WTC11 (cell line): ENCODE measurements around the gene GRIP2. TPM values are rescaled to one million over a fixed set of nuclear protein-coding genes. Genes with fewer than 3 reads are reported as not detected.

Experiments
- ATAC-seq: fragments of 200-7000 bp; cut with Tn5 transposase; 2 replicates; pipeline ENCODE4 v1.10.0; 2021; ENCODE audit warnings: mild to moderate bottlenecking, moderate library complexity
- CTCF ChIA-PET: fragments of 300-600 bp; sonication (Branson Sonifier 250); formaldehyde crosslinking; loops from one replicate; lab custom pipeline; 2021; ENCODE audit warnings: antibody characterized with exemption; lab: Charles Lee
- POLR2A ChIA-PET: fragments of 350-600 bp; sonication (Branson Sonifier 250); formaldehyde crosslinking; loops from one replicate; lab custom pipeline; 2021; ENCODE audit warnings: antibody characterized with exemption; lab: Charles Lee
- DNase-seq: peaks from one replicate; pipeline ENCODE4 v3.0.0; 2021; ENCODE audit warnings: low spot score
- H3K27ac Mint-ChIP-seq: 2 replicates; pipeline ENCODE4 v1.8.0; 2021; ENCODE audit warnings: mixed read lengths
- H3K27me3 Mint-ChIP-seq: 2 replicates; pipeline ENCODE4 v1.8.0; 2021; ENCODE audit warnings: low read depth, mild to moderate bottlenecking, moderate library complexity, mixed read lengths
- H3K36me3 Mint-ChIP-seq: 2 replicates; pipeline ENCODE4 v1.8.0; 2021; ENCODE audit warnings: mixed read lengths
- H3K4me1 Mint-ChIP-seq: 2 replicates; pipeline ENCODE4 v1.8.0; 2022; ENCODE audit warnings: mixed read lengths
- H3K4me3 Mint-ChIP-seq: 2 replicates; pipeline ENCODE4 v1.8.0; 2021; ENCODE audit warnings: mild to moderate bottlenecking, moderate library complexity, mixed read lengths
- H3K9me3 Mint-ChIP-seq: 2 replicates; pipeline ENCODE4 v1.8.0; 2021; ENCODE audit warnings: mixed read lengths
- NFYB ChIP-seq: sonication (generic); formaldehyde crosslinking; conservative IDR thresholded peaks from 2 replicates; pipeline ENCODE4 v1.8.0; 2022; ENCODE audit warnings: low read depth, missing genetic modification reagents
- RORB ChIP-seq: fragments of 250-450 bp; sonication (Bioruptor Pico); IDR thresholded peaks from 2 replicates; pipeline ENCODE4 v1.9.0; 2021; ENCODE audit warnings: mild to moderate bottlenecking
- ZBTB21 ChIP-seq: sonication (generic); formaldehyde crosslinking; IDR thresholded peaks from 2 replicates; pipeline ENCODE4 v1.8.1; 2023; ENCODE audit warnings: mild to moderate bottlenecking, missing genetic modification reagents, borderline replicate concordance
- ZNF121 ChIP-seq: sonication (generic); formaldehyde crosslinking; IDR thresholded peaks from 2 replicates; pipeline ENCODE4 v1.8.0; 2023; ENCODE audit warnings: missing genetic modification reagents
- ZNF219 ChIP-seq: sonication (generic); formaldehyde crosslinking; IDR thresholded peaks from 2 replicates; pipeline ENCODE4 v1.8.0; 2023; ENCODE audit warnings: missing genetic modification reagents, mild to moderate bottlenecking, borderline replicate concordance
- ZNF396 ChIP-seq: fragments of 250-450 bp; sonication (Bioruptor Pico); IDR thresholded peaks from 2 replicates; pipeline ENCODE4 v1.8.0; 2021; ENCODE audit warnings: mild to moderate bottlenecking, moderate library complexity, borderline replicate concordance
- ZNF423 ChIP-seq: fragments of 250-450 bp; sonication (Bioruptor Pico); IDR thresholded peaks from 2 replicates; pipeline ENCODE4 v2.1.2; 2022; ENCODE audit warnings: mild to moderate bottlenecking, moderate library complexity
- total RNA-seq: library from RNA; stranded (reverse); gene quantifications from 3 replicates; pipeline ENCODE4 v1.2.3, GENCODE V29; 2021
- TF ChIP-seq, protein P1 (sequence below): sonication (generic); formaldehyde crosslinking; IDR thresholded peaks from 2 replicates; pipeline ENCODE4 v1.8.1; 2023; ENCODE audit warnings: mild to moderate bottlenecking, missing genetic modification reagents
- TF ChIP-seq, protein P2 (sequence below): sonication (generic); formaldehyde crosslinking; IDR thresholded peaks from 2 replicates; pipeline ENCODE4 v1.8.0; 2022; ENCODE audit warnings: missing genetic modification reagents
- TF ChIP-seq, protein P3 (sequence below): fragments of 250-450 bp; sonication (Bioruptor Pico); IDR thresholded peaks from 2 replicates; pipeline ENCODE4 v1.9.0; 2021; ENCODE audit warnings: mild to moderate bottlenecking
- TF ChIP-seq, protein P4 (sequence below): sonication (generic); formaldehyde crosslinking; IDR thresholded peaks from 2 replicates; pipeline ENCODE4 v1.8.0; 2022; ENCODE audit warnings: mild to moderate bottlenecking, missing genetic modification reagents

The GRIP2 gene
- total RNA-seq, 1 experiment from 2014 or later: 12.0 TPM

DNA sequence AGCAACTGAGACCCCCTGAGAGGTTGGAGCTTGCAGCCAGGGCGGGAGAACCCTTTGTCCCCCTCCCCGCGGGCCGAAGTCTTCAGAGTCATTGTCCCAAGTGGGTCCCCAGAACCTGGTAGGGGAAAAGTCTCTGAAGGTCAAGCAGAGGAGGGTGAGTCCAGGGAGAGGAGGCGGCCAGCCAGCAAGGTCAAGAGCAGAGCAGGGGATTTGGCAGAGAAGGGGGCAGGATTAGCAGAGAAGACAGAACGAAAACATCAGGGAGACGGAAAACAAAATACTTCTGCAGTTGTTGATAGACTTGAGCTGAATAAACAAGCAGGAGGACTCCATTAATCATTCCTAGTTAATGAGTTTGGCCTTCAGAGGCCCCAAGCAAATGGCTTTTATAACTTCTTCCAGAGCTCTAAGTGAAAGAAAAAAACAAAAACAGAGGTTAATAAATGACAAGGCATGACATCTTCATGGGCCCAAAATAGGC is 66.7 kb downstream of the GRIP2 start (continued):
- TF ChIP-seq NFYB (CRISPR knock-in tag) (no peak), ZBTB21 (no peak), RORB (CRISPR knock-in tag) (no peak)
- TF ChIP-seq, protein P1, sequence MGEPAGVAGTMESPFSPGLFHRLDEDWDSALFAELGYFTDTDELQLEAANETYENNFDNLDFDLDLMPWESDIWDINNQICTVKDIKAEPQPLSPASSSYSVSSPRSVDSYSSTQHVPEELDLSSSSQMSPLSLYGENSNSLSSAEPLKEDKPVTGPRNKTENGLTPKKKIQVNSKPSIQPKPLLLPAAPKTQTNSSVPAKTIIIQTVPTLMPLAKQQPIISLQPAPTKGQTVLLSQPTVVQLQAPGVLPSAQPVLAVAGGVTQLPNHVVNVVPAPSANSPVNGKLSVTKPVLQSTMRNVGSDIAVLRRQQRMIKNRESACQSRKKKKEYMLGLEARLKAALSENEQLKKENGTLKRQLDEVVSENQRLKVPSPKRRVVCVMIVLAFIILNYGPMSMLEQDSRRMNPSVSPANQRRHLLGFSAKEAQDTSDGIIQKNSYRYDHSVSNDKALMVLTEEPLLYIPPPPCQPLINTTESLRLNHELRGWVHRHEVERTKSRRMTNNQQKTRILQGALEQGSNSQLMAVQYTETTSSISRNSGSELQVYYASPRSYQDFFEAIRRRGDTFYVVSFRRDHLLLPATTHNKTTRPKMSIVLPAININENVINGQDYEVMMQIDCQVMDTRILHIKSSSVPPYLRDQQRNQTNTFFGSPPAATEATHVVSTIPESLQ: no peak
- TF ChIP-seq, protein P2, sequence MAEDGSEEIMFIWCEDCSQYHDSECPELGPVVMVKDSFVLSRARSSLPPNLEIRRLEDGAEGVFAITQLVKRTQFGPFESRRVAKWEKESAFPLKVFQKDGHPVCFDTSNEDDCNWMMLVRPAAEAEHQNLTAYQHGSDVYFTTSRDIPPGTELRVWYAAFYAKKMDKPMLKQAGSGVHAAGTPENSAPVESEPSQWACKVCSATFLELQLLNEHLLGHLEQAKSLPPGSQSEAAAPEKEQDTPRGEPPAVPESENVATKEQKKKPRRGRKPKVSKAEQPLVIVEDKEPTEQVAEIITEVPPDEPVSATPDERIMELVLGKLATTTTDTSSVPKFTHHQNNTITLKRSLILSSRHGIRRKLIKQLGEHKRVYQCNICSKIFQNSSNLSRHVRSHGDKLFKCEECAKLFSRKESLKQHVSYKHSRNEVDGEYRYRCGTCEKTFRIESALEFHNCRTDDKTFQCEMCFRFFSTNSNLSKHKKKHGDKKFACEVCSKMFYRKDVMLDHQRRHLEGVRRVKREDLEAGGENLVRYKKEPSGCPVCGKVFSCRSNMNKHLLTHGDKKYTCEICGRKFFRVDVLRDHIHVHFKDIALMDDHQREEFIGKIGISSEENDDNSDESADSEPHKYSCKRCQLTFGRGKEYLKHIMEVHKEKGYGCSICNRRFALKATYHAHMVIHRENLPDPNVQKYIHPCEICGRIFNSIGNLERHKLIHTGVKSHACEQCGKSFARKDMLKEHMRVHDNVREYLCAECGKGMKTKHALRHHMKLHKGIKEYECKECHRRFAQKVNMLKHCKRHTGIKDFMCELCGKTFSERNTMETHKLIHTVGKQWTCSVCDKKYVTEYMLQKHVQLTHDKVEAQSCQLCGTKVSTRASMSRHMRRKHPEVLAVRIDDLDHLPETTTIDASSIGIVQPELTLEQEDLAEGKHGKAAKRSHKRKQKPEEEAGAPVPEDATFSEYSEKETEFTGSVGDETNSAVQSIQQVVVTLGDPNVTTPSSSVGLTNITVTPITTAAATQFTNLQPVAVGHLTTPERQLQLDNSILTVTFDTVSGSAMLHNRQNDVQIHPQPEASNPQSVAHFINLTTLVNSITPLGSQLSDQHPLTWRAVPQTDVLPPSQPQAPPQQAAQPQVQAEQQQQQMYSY: no peak
- TF ChIP-seq, all 79 proteins: peak for 0

DNA sequence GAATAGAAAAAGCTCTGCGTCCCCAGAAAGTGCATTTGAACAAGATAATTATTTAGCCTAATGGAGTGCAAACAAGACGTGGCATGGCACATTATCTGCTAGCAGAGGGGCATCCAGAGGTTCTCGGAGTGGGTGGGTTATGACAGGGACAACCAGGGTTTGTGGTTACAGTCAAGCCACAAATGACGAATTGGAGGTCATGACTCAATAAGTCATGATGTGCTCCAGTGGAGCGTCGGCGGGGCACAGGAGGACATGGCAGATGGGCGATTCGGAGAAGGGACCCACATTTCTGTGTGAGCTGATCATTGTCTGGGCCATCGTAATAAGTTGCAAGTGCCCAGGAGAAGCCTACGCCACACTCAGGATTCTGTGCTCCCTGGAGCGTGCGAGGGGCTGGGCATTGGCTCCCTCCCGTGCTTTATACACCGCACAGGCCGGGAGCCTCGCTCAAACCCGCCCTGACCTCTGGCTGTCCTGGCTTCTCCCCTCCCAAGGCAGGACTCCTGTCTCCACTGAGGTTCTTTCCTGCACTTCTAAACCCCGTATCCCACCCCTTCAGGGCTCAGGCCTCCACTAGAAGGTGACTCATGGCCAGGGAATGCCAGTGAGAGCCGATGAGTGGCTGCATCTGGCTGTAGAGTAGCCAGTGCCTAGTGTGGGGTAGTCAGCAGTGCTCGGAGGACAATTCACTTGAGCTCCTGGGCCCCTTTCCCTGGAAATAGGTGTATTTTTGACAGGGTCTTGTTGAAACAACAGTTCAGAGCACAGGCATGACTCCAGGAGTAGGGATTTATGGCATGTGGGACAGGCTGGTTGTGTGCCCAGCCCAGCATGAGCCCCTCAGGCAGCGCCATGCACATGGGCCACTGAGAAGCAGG is 67.4 kb downstream of the GRIP2 start:
- Mint-ChIP-seq H3K36me3 (peaks cover 72% of the 10 kb centered on the region), H3K4me3 (no peak overlapping the region), H3K4me1 (peaks cover 3% of the 10 kb centered on the region), H3K27ac (no peak overlapping the region), H3K9me3 (no peaks in the 10 kb centered on the region), H3K27me3 (no peaks in the 10 kb centered on the region)
- ATAC-seq: no peak
- CTCF ChIA-PET: no interaction called here
- no peak for DNase-seq
- POLR2A ChIA-PET: no interaction called here
- TF ChIP-seq, protein P3, sequence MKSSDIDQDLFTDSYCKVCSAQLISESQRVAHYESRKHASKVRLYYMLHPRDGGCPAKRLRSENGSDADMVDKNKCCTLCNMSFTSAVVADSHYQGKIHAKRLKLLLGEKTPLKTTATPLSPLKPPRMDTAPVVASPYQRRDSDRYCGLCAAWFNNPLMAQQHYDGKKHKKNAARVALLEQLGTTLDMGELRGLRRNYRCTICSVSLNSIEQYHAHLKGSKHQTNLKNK (CRISPR knock-in tag): no peak
- no peak for TF ChIP-seq RORB (CRISPR knock-in tag)
- no peak for TF ChIP-seq ZNF219 (CRISPR knock-in tag)
- TF ChIP-seq ZNF423: no peak
- TF ChIP-seq, protein P2: no peak
- TF ChIP-seq ZNF396 (CRISPR knock-in tag): no peak
- TF ChIP-seq ZNF121 (CRISPR knock-in tag): no peak
- TF ChIP-seq, protein P4, sequence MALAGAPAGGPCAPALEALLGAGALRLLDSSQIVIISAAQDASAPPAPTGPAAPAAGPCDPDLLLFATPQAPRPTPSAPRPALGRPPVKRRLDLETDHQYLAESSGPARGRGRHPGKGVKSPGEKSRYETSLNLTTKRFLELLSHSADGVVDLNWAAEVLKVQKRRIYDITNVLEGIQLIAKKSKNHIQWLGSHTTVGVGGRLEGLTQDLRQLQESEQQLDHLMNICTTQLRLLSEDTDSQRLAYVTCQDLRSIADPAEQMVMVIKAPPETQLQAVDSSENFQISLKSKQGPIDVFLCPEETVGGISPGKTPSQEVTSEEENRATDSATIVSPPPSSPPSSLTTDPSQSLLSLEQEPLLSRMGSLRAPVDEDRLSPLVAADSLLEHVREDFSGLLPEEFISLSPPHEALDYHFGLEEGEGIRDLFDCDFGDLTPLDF (CRISPR knock-in tag): no peak
